ENCODE measurements around the gene SNX25. TPM values are rescaled to one million over a fixed set of nuclear protein-coding genes. Genes with fewer than 3 reads are reported as not detected.
A peak's percentile ranks its signal among the peaks of the same experiment; 100 is the strongest.
"Not testable (repeated sequence)": the region's sequence is repeated elsewhere in the genome, so short reads cannot be mapped to it uniquely, and the experiment has no call there.

Gene SNX25
- total RNA-seq, 4 donors from 2014 or later = 11.3 to 17.3 (median 13.4) TPM

GRCh38 chr4:185235843-185236503 lies 26.6 kb downstream of the SNX25 start:
- intact Hi-C loops (cut with DNase I; ENCODE audit: low total_unique reads) (no loop called here), in situ Hi-C loops (cut with MboI; ENCODE audit: low sequenced_read_pairs in 4 of 4) (no loop called here)
- Histone ChIP-seq H3K36me3 (no peaks in the 10 kb centered on the region), H3K9me3 (no peaks in the 10 kb centered on the region), H3K27me3 (no peaks in the 10 kb centered on the region), H3K27ac (peak overlapping the region in 1 of 4 donors; percentile 26), H3K4me1 (no peaks in the 10 kb centered on the region), H3K4me3 (no peak overlapping the region)
- TF ChIP-seq, protein P1, sequence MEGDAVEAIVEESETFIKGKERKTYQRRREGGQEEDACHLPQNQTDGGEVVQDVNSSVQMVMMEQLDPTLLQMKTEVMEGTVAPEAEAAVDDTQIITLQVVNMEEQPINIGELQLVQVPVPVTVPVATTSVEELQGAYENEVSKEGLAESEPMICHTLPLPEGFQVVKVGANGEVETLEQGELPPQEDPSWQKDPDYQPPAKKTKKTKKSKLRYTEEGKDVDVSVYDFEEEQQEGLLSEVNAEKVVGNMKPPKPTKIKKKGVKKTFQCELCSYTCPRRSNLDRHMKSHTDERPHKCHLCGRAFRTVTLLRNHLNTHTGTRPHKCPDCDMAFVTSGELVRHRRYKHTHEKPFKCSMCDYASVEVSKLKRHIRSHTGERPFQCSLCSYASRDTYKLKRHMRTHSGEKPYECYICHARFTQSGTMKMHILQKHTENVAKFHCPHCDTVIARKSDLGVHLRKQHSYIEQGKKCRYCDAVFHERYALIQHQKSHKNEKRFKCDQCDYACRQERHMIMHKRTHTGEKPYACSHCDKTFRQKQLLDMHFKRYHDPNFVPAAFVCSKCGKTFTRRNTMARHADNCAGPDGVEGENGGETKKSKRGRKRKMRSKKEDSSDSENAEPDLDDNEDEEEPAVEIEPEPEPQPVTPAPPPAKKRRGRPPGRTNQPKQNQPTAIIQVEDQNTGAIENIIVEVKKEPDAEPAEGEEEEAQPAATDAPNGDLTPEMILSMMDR (IDR thresholded peaks at IDR 0.05 in 4 of 5, conservative IDR thresholded peaks at IDR 0.05 in 1 of 5) = no peak
- TF ChIP-seq POLR2A (IDR thresholded peaks at IDR 0.05) = no peak
- DNase-seq = no peak
- no peak for ATAC-seq

DNA sequence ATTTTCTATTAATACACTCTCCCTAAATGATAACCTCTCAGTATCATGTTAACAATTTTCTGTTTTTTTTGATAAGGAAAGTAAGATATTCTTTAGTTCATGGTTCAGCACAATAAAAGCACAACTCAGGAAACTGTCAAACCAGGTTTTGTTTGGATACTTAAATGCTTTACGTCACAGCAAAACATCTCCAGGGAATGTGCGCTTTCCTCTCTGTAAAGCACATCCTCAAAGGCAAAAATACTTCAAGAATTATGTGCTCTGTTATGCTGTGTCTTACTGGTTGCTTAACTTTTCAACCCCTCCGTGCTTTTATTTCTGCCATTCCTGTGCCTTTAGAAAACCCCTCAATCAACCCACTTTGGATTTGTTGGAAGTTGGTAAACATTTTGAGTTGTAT lies 27.8 kb downstream of the SNX25 start:
- H3K4me3 ChIP-seq = no peak overlapping the region
- DNase-seq (no peak), ATAC-seq (peak in 1 of 2 donors; percentile 54)
- H3K36me3 ChIP-seq = no peaks in the 10 kb centered on the region
- H3K27ac ChIP-seq = peak overlapping the region in 2 of 4 donors; percentile 20 to 55
- H3K4me1 ChIP-seq = no peaks in the 10 kb centered on the region
- in situ Hi-C loops (cut with MboI; ENCODE audit: low sequenced_read_pairs in 4 of 4) (no loop called here), intact Hi-C loops (cut with DNase I; ENCODE audit: low total_unique reads) (no loop called here)
- no peaks in the 10 kb centered on the region for H3K27me3 ChIP-seq
- no peak for TF ChIP-seq POLR2A (IDR thresholded peaks at IDR 0.05)
- TF ChIP-seq, protein P1 (IDR thresholded peaks at IDR 0.05 in 4 of 5, conservative IDR thresholded peaks at IDR 0.05 in 1 of 5) = no peak
- no peaks in the 10 kb centered on the region for H3K9me3 ChIP-seq

DNA sequence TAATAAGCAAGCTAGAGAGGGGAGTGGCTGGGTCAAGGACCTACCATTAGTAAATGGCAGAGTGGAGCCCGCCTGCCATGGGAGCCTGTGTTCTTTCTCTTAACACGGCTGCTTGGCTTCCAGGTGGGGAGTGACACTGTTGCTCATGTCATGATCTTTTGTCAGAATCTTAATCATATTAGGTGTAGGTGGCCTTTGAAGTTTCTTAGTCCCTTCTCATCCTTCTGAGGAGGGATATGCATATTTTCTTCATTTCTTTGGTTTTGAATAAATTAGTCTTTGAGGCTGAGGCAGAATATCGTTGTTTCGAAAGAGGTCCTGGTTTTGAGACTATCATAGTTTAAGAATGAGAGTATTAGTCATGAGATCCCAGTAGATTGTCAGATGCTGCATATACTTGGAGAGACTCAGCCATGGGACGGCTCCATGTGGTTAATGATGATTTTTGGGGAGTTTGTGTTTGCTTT lies 28.9 kb downstream of the SNX25 start:
- Histone ChIP-seq H3K4me3 (no peak overlapping the region), H3K9me3 (no peaks in the 10 kb centered on the region), H3K27ac (no peak overlapping the region), H3K27me3 (no peaks in the 10 kb centered on the region), H3K4me1 (peaks cover 0 to 4% of the 10 kb centered on the region in 2 donors), H3K36me3 (no peaks in the 10 kb centered on the region)
- TF ChIP-seq, protein P1 (IDR thresholded peaks at IDR 0.05 in 4 of 5, conservative IDR thresholded peaks at IDR 0.05 in 1 of 5) = no peak
- no peak for TF ChIP-seq POLR2A (IDR thresholded peaks at IDR 0.05)
- no peak for DNase-seq
- ATAC-seq = no peak
- intact Hi-C loops (cut with DNase I; ENCODE audit: low total_unique reads) (no loop called here), in situ Hi-C loops (cut with MboI; ENCODE audit: low sequenced_read_pairs in 4 of 4) (no loop called here)

DNA sequence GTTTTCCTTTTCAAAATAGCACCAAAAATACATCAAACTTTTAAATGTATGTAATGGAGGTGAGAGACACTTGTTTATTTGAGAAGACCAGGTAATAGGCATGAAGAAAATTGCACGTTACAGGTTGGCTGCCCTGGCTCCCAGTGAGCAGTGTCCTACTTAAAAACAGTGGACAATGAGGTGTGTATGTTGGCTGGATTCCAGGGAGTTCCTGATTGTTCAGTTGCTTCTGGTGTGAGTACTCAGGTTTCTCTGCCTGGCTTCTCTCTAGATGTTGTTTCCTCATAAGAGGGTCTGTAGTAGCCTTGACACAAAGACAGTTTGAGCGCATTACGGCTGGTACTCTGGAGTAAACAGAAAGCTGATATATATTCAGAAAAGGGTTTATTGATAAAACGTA lies 29.4 kb downstream of the SNX25 start:
- DNase-seq (no peak), ATAC-seq (no peak)
- Histone ChIP-seq H3K36me3 (no peaks in the 10 kb centered on the region), H3K9me3 (no peaks in the 10 kb centered on the region), H3K4me1 (peaks cover 0 to 4% of the 10 kb centered on the region in 2 donors), H3K4me3 (no peak overlapping the region), H3K27ac (no peak overlapping the region), H3K27me3 (no peaks in the 10 kb centered on the region)
- in situ Hi-C loops (cut with MboI; ENCODE audit: low sequenced_read_pairs in 4 of 4) = no loop called here
- intact Hi-C loops (cut with DNase I; ENCODE audit: low total_unique reads) = no loop called here
- no peak for TF ChIP-seq POLR2A (IDR thresholded peaks at IDR 0.05)
- TF ChIP-seq, protein P1 (IDR thresholded peaks at IDR 0.05 in 4 of 5, conservative IDR thresholded peaks at IDR 0.05 in 1 of 5) = no peak

- H3K36me3 ChIP-seq; H3K27ac ChIP-seq; ATAC-seq; in situ Hi-C loops (cut with MboI; ENCODE audit: low sequenced_read_pairs in 4 of 4); DNase-seq; H3K27me3 ChIP-seq; H3K4me1 ChIP-seq; intact Hi-C loops (cut with DNase I; ENCODE audit: low total_unique reads); H3K9me3 ChIP-seq; H3K4me3 ChIP-seq: not testable (repeated sequence)
These were observed 31.1 kb downstream of the SNX25 start for GRCh38 chr4:185240486-185240885.

Data from gastrocnemius medialis (tissue), 4 donors.